ENCODE data around the gene CCR7. TPM values are rescaled to one million over a fixed set of nuclear protein-coding genes. Genes with fewer than 3 reads are reported as not detected.
"Not testable (repeated sequence)": the region's sequence is repeated elsewhere in the genome, so short reads cannot be mapped to it uniquely, and the experiment has no call there.

Gene CCR7
- total RNA-seq, 1 donor from 2014 or later, result not detected

DNA sequence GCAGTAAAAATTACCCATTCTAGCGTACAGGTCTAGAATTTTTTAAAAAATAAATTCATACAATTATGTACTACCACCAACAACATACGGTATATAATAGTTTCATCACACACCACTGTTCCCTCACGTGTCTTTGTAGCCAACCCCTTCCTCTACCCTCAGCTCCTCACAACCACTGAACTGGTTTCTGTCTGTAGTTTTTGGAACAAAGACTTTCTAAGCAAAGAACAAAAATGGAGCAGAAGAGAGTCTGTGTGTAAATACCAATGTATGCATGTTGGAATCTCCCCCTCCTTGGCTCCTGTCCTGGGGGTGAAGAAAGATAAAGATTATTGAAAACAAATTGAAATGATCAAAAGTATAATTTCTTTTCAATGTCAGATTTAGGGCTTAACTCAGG, 31.9 kb upstream of the CCR7 start:
- no peak for DNase-seq

DNA sequence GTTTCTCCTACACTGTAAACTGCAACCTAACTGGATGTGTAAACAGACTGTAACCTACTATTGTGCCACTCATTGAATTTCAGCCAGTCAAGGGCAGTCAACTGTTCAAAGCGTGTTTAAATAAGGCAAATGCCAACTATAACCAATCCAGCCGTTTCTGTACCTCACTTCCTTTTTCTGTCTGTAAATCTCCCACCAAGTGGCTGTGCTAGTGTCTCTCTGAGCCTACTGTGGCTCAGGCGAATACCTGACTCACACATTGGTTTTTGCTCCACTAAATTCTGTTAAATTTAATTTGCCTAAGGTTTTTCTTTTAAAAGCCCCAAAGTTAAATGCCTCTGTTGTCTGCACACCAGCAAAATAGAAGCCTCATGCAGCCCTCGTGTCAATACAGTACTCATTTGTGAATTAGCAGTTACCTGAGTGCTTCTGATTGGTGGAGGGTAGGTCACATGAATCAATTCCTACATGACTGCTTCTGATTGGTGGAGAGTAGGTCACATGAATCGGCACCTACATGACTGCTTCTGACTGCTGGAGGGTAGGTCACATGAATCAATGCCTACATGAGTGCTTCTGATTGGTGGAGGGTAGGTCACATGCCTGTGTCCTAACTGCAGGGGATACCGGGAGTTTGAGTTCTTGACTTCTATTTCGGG, 31.1 kb upstream of the CCR7 start:
- DNase-seq, result no peak

DNA sequence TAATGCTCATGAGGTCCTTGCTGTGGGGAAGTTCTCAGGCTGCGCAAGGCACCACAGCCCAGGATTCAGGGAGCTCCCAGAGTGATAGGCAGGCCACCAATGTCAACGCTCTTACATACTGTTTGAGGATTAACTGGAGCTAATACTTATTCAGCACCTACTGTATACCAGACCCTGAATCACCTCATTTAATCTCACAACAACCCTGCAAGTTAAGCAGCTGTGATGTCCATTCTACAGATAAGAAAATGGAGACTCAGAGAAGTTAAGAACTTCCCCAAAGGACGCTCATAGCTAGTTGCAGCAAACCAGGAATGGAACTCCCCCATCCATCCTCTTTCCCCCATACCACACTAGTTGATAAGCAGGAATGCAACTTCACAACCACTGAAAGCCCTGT, 25.5 kb upstream of the CCR7 start:
- no peak for DNase-seq

DNA sequence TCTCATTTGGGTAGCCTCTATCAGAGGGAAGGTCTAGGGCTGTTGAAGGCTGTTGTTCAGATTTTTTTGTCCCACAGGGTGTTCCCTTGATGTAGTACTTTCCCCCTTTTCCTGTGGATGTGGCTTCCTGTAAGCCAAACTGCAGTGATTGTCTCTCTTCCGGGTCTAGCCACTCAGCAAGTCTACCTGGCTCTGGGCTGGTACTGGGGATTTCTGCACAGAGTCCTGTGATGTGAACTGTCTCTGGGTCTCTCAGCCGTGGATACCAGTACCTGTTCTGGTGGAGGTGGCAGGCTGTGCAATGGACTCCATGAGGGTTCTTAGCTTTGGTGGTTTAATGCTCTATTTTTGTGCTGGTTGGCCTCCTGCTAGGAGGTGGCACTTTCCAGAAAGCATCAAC, 23.3 kb upstream of the CCR7 start:
- no peak for DNase-seq

DNA sequence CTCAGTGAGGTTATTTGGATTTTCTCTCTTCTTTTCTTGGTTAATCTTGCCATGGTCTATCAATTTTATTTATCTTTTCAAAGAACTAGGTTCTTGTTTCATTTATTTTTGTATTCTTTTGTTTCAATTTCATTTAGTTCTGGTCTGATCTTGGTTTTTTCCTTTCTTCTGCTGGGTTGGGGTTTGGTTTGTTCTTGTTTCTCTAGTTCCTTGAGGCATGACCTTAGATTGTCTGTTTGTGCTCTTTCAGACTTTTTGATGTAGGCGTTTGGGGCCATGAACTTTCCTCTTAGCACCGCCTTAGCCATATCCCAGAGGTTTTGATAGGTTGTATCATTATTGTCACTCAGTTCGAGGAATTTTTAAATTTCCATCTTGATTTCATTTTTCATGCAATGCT, 21.0 kb upstream of the CCR7 start:
- DNase-seq, result not testable (repeated sequence)

DNA sequence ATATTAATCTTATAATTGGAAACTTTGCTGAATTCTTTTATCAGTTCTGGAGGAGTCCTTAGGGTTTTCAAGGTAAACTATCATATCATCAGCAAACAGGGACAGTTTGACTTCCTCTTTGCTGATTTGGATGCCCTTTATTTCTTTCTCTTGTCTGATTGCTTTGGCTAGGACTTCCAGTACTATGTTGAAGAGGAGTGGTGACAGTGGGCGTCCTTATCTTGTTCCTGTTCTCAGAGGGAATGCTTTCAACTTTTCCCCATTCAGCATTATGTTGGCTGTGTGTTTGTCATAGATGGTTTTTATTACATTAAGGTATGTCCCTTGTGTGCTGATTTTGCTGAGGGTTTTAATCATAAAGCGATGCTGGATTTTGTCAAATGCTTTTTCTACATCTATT, 19.7 kb upstream of the CCR7 start:
- DNase-seq, result not testable (repeated sequence)

DNA sequence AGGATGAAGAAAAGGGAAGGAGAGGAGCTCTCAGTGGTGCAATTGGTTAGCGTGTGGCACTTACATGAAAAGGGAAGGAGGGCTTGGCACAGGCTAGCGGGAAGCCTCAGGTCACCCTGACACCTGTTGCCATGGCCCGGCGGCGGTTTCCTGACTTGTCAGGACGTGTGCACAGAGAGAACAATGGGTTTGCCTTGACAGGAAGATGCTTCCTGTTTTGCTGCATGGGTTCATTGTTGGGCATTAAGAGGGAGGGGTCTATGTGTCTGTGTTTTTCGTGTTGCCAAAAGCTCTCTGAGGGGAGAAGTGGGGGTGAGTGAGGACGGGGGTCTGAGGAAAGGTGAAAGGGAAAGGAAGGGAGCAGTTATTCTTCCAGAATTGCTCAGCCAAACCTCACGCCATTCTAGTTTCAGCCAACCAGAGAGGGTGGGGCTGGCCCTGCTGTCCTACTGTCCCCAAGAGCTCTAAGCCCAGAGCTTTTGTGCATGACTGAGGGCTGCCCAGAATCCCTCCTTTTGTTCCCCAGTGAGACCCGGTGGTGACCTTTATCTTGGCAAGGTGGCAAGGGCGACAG, 17.1 kb upstream of the CCR7 start:
- no peak for DNase-seq

DNA sequence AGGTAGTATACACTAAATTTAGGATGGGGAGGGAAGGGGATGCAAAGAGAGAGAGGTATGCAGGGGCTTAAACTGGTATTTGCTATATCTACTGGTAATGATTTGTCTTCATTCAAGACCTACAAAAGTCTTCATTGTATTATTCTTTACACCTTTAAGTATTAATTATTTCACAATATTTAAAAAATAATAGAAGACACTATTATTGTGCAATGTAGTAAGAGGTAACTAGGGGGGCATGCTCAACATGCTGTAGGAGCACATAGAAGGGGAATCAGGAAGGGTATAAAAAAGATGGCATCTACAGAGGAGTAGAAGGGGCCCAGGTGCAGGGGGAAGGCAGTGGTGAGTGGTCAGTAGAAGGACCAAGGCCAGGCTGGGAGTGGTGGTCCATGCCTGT, 14.9 kb upstream of the CCR7 start:
- DNase-seq, result no peak

DNA sequence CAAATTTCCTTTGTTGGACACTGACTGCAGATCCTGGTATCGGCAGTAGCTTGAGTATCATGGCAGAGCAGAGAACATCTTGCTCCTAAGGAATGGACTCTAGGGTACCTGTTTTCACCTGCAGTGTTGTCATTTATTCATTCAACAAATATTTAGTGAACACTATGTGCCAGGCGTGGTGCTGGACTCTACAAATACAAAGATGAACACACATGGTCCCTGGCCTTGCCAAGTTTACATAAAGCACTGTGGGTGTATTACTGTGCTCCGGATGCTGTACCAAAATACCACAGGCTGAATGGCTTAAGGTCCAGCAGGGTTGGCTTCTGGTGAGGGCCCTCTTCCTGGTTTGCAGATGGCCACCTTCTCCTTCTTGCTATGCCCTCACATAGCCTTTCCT, 14.2 kb upstream of the CCR7 start:
- no peak for DNase-seq

DNA sequence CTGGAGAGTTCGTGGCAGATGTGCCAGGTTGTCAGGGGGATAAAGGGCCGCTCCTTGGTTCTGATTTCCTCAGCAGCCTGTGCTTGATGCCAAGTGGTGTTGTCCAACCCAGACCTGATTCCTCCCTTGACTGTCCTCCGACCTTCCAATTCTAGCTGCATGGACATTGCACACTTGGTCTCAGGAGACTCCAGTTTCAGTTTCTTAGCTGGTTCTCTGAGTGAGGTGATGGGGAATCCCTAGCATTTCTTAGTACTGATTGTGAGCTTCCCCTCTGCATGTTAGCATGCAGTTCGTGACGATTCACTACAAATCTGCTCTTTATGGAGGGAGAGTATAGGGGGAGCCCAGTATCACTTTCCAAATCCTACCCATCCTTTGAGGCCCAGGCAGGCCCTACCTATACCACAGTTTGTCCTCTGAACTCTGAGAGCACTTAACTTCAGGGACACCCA, 12.4 kb upstream of the CCR7 start:
- no peak for DNase-seq

DNA sequence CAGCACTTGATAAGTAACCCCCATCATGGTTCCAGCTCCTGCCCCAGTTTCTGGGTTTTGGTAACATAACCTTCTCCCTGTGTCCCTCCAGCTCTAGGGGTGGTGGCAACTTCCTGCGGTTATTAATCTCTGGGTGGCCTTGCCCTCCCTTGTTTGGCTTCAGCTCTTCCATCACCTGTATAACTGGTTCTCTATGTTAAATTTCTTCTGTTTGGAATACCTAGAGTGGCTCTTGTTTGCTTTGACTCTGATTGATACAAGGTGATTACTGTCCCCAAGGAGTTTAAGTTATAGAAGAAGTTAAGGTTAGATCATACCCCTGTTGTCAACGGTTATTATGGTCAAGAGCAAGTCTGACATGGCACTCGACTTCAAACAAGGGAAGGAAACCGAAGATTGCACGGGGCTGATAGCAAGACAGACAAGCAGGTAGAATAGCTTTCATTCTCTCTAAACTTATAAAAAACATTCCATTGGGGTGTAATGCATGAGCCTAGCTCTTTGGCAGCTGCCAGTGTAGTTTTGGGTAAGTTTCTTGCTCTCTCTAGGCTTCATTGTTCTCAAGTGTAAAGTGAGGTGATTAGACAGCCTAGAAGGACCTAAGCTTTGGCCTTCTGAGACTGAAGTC, 11.0 kb upstream of the CCR7 start:
- no peak for DNase-seq

DNA sequence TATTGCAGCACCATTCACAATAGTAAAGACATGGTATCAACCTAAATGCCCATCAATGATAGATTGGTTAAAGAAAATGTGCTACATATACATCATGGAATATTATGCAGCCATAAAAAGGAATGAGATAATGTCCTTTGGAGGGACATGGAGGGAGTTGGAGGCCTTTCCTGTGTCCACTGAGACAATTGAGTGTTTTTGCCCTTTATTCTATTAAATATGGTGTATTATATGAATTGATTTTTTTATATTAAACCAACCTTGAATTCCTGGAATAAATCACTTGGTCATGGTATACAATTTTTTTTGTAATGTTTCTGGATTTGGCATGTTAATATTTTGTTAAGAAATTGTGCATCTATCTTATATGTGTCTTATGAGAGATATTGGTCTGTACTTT, 9.0 kb upstream of the CCR7 start:
- no peak for DNase-seq

DNA sequence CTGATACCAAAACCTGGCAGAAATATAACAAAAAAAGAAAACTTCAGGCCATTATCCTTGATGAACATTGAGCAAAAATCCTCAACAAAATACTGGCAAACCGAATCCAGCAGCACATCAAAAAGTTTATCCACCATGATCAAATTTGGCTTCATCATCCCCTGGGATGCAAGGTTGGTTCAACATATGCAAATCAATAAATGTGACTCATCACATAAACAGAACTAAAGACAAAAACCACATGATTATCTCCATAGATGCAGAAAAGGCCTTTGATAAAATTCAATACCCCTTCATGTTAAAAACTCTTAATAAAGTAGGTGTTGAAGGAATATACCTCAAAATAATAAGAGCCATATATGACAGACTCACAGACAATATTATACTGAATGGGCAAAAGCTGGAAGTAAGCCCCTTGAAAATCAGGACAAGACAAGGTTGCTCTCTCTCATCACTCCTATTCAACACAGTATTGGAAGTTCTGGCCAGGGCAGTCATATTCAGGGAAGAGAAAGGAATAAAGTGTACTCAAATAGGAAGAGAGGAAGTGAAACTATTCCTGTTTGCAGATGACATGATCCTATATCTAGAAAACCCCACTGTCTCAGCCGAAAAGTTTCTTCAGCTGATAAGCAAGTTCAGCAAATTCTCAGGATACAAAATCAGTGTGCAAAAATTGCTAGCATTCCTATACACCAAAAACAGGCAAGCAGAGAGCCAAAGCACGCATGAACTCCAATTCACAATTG, 7.1 kb upstream of the CCR7 start:
- not testable (repeated sequence) for DNase-seq

DNA sequence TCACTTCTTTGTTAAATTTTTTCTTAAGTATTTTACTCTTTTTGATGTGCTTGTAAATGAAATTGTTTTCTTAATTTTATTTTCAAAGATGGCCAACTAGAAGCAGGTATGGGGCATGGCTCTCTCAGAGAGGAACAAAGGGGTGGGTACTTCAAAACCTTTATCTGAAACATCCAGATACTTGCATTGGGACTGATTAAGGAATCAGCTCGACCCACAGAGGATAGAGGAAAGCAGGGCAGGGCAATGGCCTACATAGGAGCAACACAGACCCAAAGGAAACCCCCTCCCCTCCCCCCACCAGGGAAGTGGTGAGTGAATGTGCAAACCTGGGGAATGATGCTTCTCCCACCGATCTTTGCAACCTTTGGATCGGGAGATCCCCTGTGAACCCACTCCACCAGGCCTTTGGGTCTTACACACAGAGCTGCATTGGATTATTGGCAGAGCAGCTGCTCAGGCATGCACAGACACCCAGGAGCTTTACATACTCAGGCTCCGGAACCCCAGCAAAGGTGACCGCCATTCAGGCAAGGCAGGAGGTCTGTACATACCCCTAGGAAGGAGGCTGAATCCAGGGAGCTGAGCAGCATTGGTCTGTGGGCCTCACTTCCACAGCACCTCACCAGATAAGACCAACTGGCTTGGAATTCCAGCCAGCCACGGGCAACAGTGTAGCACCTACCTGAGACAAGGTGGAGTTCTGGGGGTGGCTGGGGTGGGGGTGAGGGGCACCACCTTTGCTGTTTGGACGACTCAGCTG, 3.0 kb upstream of the CCR7 start:
- no peak for DNase-seq

DNA sequence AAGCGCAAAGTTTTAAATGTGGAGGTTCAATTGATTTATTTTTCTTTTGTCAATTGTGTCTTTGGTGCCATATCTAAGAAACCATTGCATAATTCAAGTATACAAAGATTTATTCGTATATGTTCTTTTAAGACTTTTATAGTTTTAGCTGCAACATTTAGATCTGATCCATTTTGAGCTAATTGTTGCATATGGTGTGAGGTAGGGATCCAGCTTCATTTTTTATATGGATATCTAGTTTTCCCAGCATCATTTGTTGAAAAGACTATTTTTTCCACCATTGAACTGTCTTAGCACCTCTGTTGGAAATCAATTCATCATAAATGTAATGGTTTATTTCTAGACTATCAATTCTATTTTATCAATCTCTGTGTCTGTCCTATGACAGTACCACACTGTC, 2.1 kb upstream of the CCR7 start:
- no peak for DNase-seq

DNA sequence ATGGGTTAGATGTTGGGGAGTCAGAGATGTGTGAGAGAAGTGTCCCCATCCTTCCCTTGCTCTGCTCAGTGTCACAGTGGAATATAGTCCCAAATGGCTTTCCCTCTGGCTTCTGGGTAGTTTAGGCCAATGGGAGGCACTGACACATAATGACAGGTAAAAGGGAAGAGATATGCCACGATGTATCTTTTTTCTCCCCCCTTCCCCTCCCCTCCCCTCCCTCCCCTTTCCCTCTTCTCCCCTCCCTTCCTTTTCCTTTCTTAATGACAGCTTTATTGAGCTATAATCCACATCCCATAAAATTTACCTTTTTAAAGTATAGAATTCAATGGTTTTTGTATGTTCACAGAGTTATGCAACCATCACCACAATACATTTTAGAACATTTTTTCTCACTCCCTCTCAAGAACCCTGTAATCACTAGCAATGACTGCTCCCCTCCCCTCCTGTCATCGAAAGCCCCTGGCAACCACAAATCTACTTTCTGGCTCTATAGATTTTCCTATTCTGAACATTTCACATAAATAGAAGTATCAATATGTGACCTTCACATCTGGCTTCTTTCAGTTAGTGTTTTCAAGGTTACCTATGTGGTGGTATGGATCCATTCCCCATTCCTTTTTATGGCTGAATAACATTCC, 617 bp upstream of the CCR7 start:
- no peak for DNase-seq

DNA sequence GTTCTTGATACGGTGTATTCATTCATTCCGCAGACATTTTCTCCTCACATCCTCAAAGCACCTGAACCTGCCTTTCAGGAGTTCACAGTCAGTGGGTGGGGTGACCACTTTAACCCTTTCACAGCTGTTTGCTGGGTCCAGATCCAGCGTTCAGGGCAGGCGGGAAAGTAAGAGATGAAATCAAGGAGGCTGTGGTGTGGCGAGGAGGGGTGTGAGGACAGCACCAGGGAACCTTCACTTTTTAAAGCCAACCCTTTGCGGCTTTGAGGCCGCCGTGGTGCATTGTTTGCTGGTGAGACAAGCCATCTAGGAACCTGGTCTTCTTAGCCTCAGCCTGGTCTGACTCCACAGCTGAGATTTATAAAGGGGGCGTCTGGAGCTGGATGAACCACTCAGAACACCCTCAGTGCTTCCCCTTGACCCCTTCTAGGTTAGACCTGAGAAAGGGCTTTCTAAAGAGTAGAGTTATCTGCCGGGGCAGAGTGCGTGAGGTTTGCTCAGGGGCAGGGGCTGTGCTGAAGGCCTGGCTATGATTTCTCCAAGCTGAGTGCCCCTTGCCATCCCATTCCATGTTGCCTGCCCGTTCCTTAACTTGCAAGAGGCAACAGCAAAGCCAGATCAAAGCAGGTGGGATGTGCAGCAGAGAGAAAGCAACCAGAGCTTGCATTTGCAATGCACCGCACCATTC, 933 bp downstream of the CCR7 start:
- DNase-seq, result no peak

DNA sequence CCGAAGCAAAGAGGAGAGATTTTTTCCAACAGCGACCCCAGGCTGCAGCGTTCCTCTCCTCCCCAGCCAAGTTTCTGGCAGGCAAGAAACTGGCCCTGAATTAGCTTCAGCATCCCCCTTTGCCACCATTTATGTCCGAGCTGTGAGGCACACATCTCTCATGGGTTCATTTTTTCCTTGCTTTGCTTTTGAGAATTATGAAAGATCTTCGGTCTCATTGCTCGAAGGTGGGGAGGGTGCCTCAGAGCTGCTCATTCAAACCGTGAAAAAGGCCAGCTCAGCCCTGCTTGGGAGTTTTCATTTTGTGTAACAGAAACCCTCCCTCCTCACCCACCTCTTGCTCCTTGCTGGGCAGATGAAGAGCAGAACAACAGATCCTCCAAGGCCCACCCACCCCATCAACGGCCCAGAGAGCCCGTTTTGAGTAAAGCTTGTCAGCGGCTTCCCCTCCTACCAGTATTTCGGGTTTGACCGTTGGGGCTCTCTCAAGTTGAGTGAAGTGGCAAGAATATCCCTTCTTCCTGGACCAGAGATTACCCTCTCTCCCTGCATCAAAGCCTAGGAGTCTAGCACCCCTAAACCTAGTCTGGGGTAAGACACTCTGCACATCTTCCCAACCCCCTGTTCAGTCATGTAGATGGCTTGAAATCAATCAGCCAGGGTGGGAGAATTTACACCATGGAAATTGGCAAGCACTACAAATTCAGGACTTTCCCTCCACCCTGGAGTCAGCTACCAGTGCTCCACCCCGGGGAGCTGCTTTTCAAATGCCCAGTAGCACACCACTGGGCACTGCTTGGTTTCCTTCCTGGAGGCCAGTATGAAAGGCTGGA, 1.8 kb downstream of the CCR7 start:
- no peak for DNase-seq

DNA sequence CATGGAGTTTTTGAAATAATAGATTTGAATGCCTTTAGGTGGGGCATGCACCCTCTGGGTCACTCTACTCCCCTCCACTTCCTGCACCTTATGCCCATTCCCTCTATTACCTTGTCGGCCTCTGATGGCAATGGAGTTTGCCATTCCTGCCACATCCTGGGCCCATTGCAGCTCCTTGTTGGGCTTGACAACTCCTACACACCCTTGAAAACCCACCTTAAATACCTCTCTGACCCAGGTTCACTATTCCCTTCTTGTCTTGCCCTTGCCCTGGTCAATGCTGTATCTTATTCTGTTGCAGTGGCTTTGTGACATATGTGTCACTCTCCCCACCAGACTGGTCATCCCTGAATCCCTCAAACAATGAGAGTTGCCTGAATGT, 2.4 kb downstream of the CCR7 start:
- DNase-seq, result no peak

DNA sequence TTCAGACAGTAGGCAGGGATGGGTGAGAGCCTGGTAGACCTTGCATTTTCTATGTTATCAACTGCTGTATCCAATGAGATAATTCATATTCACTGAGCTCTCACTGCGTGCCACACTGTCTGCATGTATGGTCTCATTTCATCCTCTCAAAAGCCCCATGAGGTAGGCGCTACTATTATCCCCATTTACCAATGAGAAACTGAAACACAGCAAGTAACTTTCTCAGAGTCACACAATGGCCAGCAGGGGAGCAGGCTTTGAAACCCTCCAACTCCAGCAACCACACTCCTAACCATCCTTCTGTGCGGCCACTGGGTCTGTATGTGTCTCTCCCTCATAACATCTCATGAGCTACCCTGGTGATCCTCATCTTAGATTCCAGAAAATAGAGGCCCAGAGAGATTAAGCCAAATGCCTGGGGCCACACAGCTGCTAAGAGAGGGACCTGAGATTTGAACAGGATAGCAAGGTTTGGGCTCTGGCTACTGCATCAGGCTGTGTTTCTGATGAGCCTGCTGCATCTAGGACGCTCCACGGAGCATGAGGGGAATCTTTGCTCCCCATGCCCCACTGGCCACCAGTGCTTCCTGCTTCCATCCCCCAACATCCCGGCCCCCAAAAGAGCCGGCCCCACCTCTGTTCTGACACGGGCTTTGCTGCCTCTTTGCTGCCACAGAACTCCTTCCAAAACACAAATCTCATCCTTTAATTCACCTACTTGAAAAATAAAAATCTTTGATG, 3.2 kb downstream of the CCR7 start:
- no peak for DNase-seq

All from occipital lobe (tissue), 2 donors.